B cell (primary cell): Measurements from ENCODE around the gene TMEM52B.

Experiments
- EZH2 ChIP-seq: IDR thresholded peaks from 2 replicates; pipeline ENCODE4 v1.6.1; 2012; ENCODE audit warnings: borderline replicate concordance, low read depth, mild to moderate bottlenecking, moderate library complexity, low read length; ENCODE audit not compliant: insufficient read depth, poor library complexity, severe bottlenecking
- TF ChIP-seq, protein P1 (sequence below): fragments of 200-600 bp; IDR thresholded peaks from one replicate; pipeline ENCODE4 v1.8.0; 2022; ENCODE audit warnings: antibody characterized with exemption, mild to moderate bottlenecking

DNA sequence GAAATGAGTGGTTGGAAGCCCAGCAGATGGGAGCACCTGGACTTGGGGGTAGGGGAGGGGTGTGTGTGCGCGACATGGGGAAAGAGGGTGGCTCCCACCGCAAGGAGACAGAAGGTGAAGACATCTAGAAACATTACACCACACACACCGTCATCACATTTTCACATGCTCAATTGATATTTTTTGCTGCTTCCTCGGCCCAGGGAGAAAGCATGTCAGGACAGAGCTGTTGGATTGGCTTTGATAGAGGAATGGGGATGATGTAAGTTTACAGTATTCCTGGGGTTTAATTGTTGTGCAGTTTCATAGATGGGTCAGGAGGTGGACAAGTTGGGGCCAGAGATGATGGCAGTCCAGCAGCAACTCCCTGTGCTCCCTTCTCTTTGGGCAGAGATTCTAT, 43.0 kb downstream of the TMEM52B start:
- TF ChIP-seq, protein P1, sequence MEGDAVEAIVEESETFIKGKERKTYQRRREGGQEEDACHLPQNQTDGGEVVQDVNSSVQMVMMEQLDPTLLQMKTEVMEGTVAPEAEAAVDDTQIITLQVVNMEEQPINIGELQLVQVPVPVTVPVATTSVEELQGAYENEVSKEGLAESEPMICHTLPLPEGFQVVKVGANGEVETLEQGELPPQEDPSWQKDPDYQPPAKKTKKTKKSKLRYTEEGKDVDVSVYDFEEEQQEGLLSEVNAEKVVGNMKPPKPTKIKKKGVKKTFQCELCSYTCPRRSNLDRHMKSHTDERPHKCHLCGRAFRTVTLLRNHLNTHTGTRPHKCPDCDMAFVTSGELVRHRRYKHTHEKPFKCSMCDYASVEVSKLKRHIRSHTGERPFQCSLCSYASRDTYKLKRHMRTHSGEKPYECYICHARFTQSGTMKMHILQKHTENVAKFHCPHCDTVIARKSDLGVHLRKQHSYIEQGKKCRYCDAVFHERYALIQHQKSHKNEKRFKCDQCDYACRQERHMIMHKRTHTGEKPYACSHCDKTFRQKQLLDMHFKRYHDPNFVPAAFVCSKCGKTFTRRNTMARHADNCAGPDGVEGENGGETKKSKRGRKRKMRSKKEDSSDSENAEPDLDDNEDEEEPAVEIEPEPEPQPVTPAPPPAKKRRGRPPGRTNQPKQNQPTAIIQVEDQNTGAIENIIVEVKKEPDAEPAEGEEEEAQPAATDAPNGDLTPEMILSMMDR = no peak
- no peak for TF ChIP-seq EZH2
